Pancreas (tissue), 10 donors: ENCODE results near the gene MIEN1. TPM values are rescaled to one million over a fixed set of nuclear protein-coding genes. Genes with fewer than 3 reads are reported as not detected.

Experiments used
- ATAC-seq, 4 donors: fragments of 200-7000 bp; cut with Tn5 transposase; one replicate each; pipeline versions ENCODE4 v1.8.0 to v1.9.1; 2020; ENCODE audit warnings: mild to moderate bottlenecking in 4 of 4, moderate library complexity in 4 of 4
- DNase-seq, 6 donors: peaks; one replicate each; pipeline ENCODE4 v3.0.0-alpha.2; 2020
- FAIRE-seq: peaks from 2 replicates; lab custom pipeline; 2012; peaks lifted over from hg19 to GRCh38; lab: Jason Lieb, UNC
- H3K27ac ChIP-seq, 4 donors: fragments of 200-600 bp; sonication (generic); 1 replicate in 3 of 4; 2 replicates in 1 of 4; pipeline versions ENCODE4 v1.5.0 to v1.8.0; 2020
- H3K27me3 ChIP-seq, 4 donors: fragments of 200-600 bp; one replicate each; pipeline ENCODE4 v1.8.0; 2021
- H3K36me3 ChIP-seq, 3 donors: fragments of 200-600 bp; sonication (generic) in 1 of 3; one replicate each; pipeline versions ENCODE4 v1.5.0 to v1.8.0; 2020 to 2021
- H3K4me1 ChIP-seq, 3 donors: fragments of 200-600 bp; one replicate each; pipeline ENCODE4 v1.8.0; 2021
- H3K4me3 ChIP-seq, 4 donors: fragments of 200-600 bp; sonication (generic) in 2 of 4; one replicate each; pipeline versions ENCODE4 v1.5.0 to v1.8.0; 2020 to 2021
- H3K9me3 ChIP-seq, 4 donors: fragments of 200-600 bp; one replicate each; pipeline ENCODE4 v1.8.0; 2021
- CTCF ChIP-seq, 4 donors: fragments of 200-600 bp; sonication (generic) in 3 of 4; IDR thresholded peaks; one replicate each; pipeline versions ENCODE4 v1.5.0 to v1.8.0; 2021; ENCODE audit warnings: antibody characterized with exemption in 4 of 4
- WGBS, 2 donors: extraction: QIAGEN DNeasy Blood & Tissue Kit; methylation state at CpG; one replicate each; pipeline ENCODE4 v1.1.7; 2013; 5-methylcytosine and 5-hydroxymethylcytosine counted together
- intact Hi-C, 3 donors: fragments of 100-400 bp; cut with DNase I; formaldehyde crosslinking; loops; one replicate each; pipeline versions ENCODE4 v1.11.1 to v1.14.2; 2022
- polyA plus RNA-seq, 2 donors: library from polyadenylated mRNA; stranded (reverse); fragments of 200-250 nt; gene quantifications; one replicate each; pipeline ENCODE4 v1.2.3, GENCODE V29; 2013
- total RNA-seq, 6 donors: library from RNA; stranded (reverse); fragmentation: NEBNext Ultra II Directional in 4 of 6; extraction: Animal tissue kit (Norgen Biotek cat#: 25700) in 4 of 6; gene quantifications; one replicate each; pipeline versions ENCODE4 v1.2.1 to v1.2.4, GENCODE V29; 2021 to 2023
- donor health status: healthy with polysubstance abuse.
- donor health status: DM: no; HTN: no; CAD: no; lungs with moderate emphysema.
- donor health status: DM: no; HTN: no; CAD: no.
- donor health status: control.
- donor health status: control.
- donor health status: Bipolar disorder and iron deficiency.
- donor health status: DM: yes; HTN: yes; CAD: no.
- donor health status: DM: no; HTN: no; CAD: no.
- donor health status: DM: no; HTN: no; CAD: no.
- donor health status: DM: yes; HTN: yes; CAD: no.

The MIEN1 gene
- total and polyA plus RNA-seq, 8 donors, result 17.0 to 75.2 (median 25.3) TPM

- Histone ChIP-seq H3K4me1 (peaks cover 18 to 28% (median 25%) of the 10 kb centered on the region in 3 donors), H3K27me3 (no peaks in the 10 kb centered on the region), H3K9me3 (no peaks in the 10 kb centered on the region), H3K4me3 (peak overlapping the region; percentile 45 to 79 (median 58)), H3K27ac (peak overlapping the region; percentile 80 to 92 (median 86)), H3K36me3 (no peaks in the 10 kb centered on the region)
- FAIRE-seq (no peak), ATAC-seq (peak; percentile 34 to 56 (median 46)), DNase-seq (peak in 3 of 6 donors; percentile 45 to 83 (median 53))
- intact Hi-C loops, result loop anchor here in 1 of 3 donors (5.0 kb wide), 1 partner anchor 131 kb away; no protein-coding TSS in a partner anchor
- no peak for TF ChIP-seq CTCF (IDR thresholded peaks at IDR 0.05)
- 9 to 10% methylated on average over 52 to 55 of the region's 55 CpGs for WGBS, 2 donors
These were observed 23.3 kb upstream of the MIEN1 start for GRCh38 chr17:39753514-39754160.

- Histone ChIP-seq H3K4me1 (peaks cover 18 to 28% (median 25%) of the 10 kb centered on the region in 3 donors), H3K4me3 (no peak overlapping the region), H3K9me3 (no peaks in the 10 kb centered on the region), H3K27me3 (no peaks in the 10 kb centered on the region), H3K36me3 (peaks cover 0 to 2% (median 0%) of the 10 kb centered on the region in 3 donors), H3K27ac (no peak overlapping the region)
- DNase-seq (peak in 2 of 6 donors; percentile 13 to 30), ATAC-seq (no peak), FAIRE-seq (no peak)
- intact Hi-C loops, result loop anchor here in 1 of 3 donors (5.0 kb wide), 1 partner anchor 130 kb away; no protein-coding TSS in a partner anchor
- 88 to 91% methylated on average over 13 of the region's 13 CpGs for WGBS, 2 donors
- no peak for TF ChIP-seq CTCF (IDR thresholded peaks at IDR 0.05)
These were observed 22.0 kb upstream of the MIEN1 start for GRCh38 chr17:39752241-39752881.

- 48 to 58% methylated on average over 10 of the region's 10 CpGs for WGBS, 2 donors
- peaks cover 18 to 28% (median 25%) of the 10 kb centered on the region in 3 donors for H3K4me1 ChIP-seq
- no peak overlapping the region for H3K4me3 ChIP-seq
- intact Hi-C loops, result loop anchor here in 1 of 3 donors (5.0 kb wide), 1 partner anchor 129 kb away; no protein-coding TSS in a partner anchor
- H3K36me3 ChIP-seq, result peaks cover 0 to 9% (median 3%) of the 10 kb centered on the region in 3 donors
- no peak for ATAC-seq
- no peaks in the 10 kb centered on the region for H3K9me3 ChIP-seq
- H3K27me3 ChIP-seq, result no peaks in the 10 kb centered on the region
- no peak for FAIRE-seq
- no peak overlapping the region for H3K27ac ChIP-seq
- DNase-seq, result peak in 3 of 6 donors; percentile 33 to 69 (median 53)
- TF ChIP-seq CTCF (IDR thresholded peaks at IDR 0.05), result no peak
These were observed 21.3 kb upstream of the MIEN1 start for GRCh38 chr17:39751637-39752036.

DNA sequence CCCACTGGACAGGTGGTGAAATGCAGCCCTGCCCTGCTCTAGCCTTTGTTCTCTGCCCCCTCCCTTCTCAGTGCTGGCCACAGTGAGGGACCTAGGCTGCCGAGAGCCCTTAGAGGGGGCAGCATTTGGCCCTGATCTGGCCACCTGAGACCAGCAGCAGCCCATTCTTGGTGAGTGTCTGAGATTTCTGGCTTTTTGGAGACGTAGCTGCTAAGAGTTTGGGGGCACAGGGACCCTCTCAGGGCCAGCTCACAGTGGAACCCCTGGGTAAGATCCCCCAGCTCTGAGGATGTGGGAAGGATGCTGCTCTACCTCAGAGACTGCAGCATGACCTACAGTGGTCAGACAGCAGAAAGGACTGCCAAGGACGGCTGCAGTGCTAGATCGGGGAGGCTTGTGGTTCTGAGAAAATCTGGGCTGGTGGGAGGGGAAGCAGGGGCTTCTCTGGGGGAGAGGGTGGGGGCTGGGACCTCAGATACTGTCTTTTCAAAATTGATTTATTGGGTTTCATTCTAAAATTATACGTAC, 20.7 kb upstream of the MIEN1 start:
- peaks cover 18 to 28% (median 25%) of the 10 kb centered on the region in 3 donors for H3K4me1 ChIP-seq
- WGBS, 2 donors, result 59 to 60% methylated on average over 5 of the region's 5 CpGs
- ATAC-seq (no peak), DNase-seq (peak in 2 of 6 donors; percentile 29 to 41), FAIRE-seq (no peak)
- no peak overlapping the region for H3K4me3 ChIP-seq
- no peaks in the 10 kb centered on the region for H3K27me3 ChIP-seq
- H3K9me3 ChIP-seq, result no peaks in the 10 kb centered on the region
- no peak for TF ChIP-seq CTCF (IDR thresholded peaks at IDR 0.05)
- H3K36me3 ChIP-seq, result peaks cover 0 to 15% (median 4%) of the 10 kb centered on the region in 3 donors
- intact Hi-C loops, result loop anchor here in 1 of 3 donors (5.0 kb wide), 1 partner anchor 129 kb away; no protein-coding TSS in a partner anchor
- H3K27ac ChIP-seq, result peak overlapping the region; percentile 61 to 72 (median 66)
